ENCODE results near the gene GLI3. TPM values are rescaled to one million over a fixed set of nuclear protein-coding genes. Genes with fewer than 3 reads are reported as not detected.

Gene GLI3
- total RNA-seq, 1 donor from 2014 or later, result 126 TPM

- no peak for TF ChIP-seq CTCF (IDR thresholded peaks at IDR 0.05; ENCODE audit: unreplicated experiment)
- Mint-ChIP-seq H3K27me3 (ENCODE audit: low read depth) (no peaks in the 10 kb centered on the region), H3K4me3 (peak overlapping the region; percentile 13), H3K9me3 (peaks cover 5% of the 10 kb centered on the region), H3K27ac (peak overlapping the region; percentile 91), H3K4me1 (peaks cover 56% of the 10 kb centered on the region), H3K36me3 (peaks cover 4% of the 10 kb centered on the region)
- DNase-seq (ENCODE audit: low spot score in 2 of 2, unreplicated experiment in 2 of 2), result no peak
Measured at GRCh38 chr7:42091461-42092291, 145.3 kb downstream of the GLI3 start.

DNA sequence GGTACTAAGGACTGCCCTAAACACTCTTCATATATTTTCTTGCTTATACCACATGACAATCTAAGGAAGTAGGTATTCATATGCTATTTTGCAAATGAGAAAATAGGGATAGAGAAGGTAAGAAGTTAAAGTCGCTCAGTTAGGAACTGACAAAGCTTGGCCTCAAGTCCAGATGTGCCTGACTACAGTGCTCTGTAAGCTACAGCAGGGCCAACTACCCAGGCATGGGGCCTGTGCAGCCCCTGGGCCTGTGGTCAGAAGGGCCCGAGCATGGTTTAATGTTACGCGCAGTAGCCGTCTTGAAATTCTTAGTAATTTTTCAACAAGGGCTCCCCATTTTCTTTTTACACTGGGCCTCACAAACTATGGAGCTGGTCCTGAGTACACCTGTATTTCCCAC lies 146.2 kb downstream of the GLI3 start:
- TF ChIP-seq CTCF (IDR thresholded peaks at IDR 0.05; ENCODE audit: unreplicated experiment), result no peak
- H3K4me1 Mint-ChIP-seq, result peaks cover 53% of the 10 kb centered on the region
- H3K36me3 Mint-ChIP-seq, result peaks cover 4% of the 10 kb centered on the region
- peak overlapping the region; percentile 91 for H3K27ac Mint-ChIP-seq
- no peak for DNase-seq (ENCODE audit: low spot score in 2 of 2, unreplicated experiment in 2 of 2)
- no peaks in the 10 kb centered on the region for H3K27me3 Mint-ChIP-seq (ENCODE audit: low read depth)
- H3K9me3 Mint-ChIP-seq, result peaks cover 5% of the 10 kb centered on the region
- H3K4me3 Mint-ChIP-seq, result no peak overlapping the region

- H3K4me3 Mint-ChIP-seq, result no peak overlapping the region
- peaks cover 50% of the 10 kb centered on the region for H3K4me1 Mint-ChIP-seq
- H3K36me3 Mint-ChIP-seq, result peaks cover 4% of the 10 kb centered on the region
- no peaks in the 10 kb centered on the region for H3K27me3 Mint-ChIP-seq (ENCODE audit: low read depth)
- no peak overlapping the region for H3K27ac Mint-ChIP-seq
- H3K9me3 Mint-ChIP-seq, result peaks cover 5% of the 10 kb centered on the region
- no peak for TF ChIP-seq CTCF (IDR thresholded peaks at IDR 0.05; ENCODE audit: unreplicated experiment)
- no peak for DNase-seq (ENCODE audit: low spot score in 2 of 2, unreplicated experiment in 2 of 2)
Measured at GRCh38 chr7:42090056-42090455, 147.0 kb downstream of the GLI3 start.

DNA sequence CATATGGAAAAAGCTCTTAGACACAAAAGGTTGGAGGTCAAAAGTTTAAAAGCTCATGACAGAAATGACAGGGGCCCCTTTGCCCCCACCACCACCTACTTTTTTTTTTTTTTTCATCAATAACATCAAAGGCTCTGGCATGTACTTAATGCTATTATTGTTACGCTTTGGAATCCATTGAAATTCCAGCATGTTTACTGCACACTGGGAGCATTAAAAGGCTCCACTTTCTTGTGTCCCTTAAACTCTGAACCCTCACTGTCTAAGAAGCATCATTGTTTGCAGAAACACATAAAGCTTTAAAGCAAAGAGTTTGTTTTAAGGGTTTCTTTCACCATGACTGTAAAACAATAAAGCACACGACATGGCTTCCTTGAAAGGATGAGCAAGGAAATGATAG lies 149.4 kb downstream of the GLI3 start:
- H3K27me3 Mint-ChIP-seq (ENCODE audit: low read depth), result no peaks in the 10 kb centered on the region
- no peak for DNase-seq (ENCODE audit: low spot score in 2 of 2, unreplicated experiment in 2 of 2)
- H3K36me3 Mint-ChIP-seq, result peaks cover 3% of the 10 kb centered on the region
- H3K4me1 Mint-ChIP-seq, result peaks cover 58% of the 10 kb centered on the region
- H3K9me3 Mint-ChIP-seq, result no peaks in the 10 kb centered on the region
- H3K27ac Mint-ChIP-seq, result peak overlapping the region; percentile 22
- H3K4me3 Mint-ChIP-seq, result no peak overlapping the region
- no peak for TF ChIP-seq CTCF (IDR thresholded peaks at IDR 0.05; ENCODE audit: unreplicated experiment)

GRCh38 chr7:42085531-42085930 lies 151.5 kb downstream of the GLI3 start:
- Mint-ChIP-seq H3K27me3 (ENCODE audit: low read depth) (no peaks in the 10 kb centered on the region), H3K27ac (no peak overlapping the region), H3K9me3 (no peaks in the 10 kb centered on the region), H3K4me3 (no peak overlapping the region), H3K4me1 (peaks cover 58% of the 10 kb centered on the region), H3K36me3 (peaks cover 3% of the 10 kb centered on the region)
- no peak for TF ChIP-seq CTCF (IDR thresholded peaks at IDR 0.05; ENCODE audit: unreplicated experiment)
- DNase-seq (ENCODE audit: low spot score in 2 of 2, unreplicated experiment in 2 of 2), result no peak

Measured in mesothelial cell of epicardium (in vitro differentiated cells).